Trophoblast cell (in vitro differentiated cells and primary cell): ENCODE results near the gene WDR86.

Experiments
- DNase-seq, 2 donors: peaks; one replicate each; pipeline ENCODE4 v3.0.0-alpha.2; 2016
- H2AFZ ChIP-seq: 2 replicates; pipeline ENCODE4 v1.6.1; 2013; ENCODE audit warnings: low read length, moderate library complexity, mild to moderate bottlenecking; ENCODE audit not compliant: insufficient read depth, poor library complexity
- H2AK5ac ChIP-seq: 2 replicates; pipeline ENCODE4 v1.6.1; 2013; ENCODE audit warnings: mild to moderate bottlenecking, low read length
- H2BK120ac ChIP-seq: 2 replicates; pipeline ENCODE4 v1.6.1; 2013; ENCODE audit warnings: low read length, mild to moderate bottlenecking, moderate library complexity; ENCODE audit not compliant: insufficient read depth, poor library complexity
- H2BK12ac ChIP-seq: 2 replicates; pipeline ENCODE4 v1.6.1; 2013; ENCODE audit warnings: mild to moderate bottlenecking, low read length, moderate library complexity
- H2BK5ac ChIP-seq: 2 replicates; pipeline ENCODE4 v1.6.1; 2013; ENCODE audit warnings: low read length, low read depth, moderate library complexity, mild to moderate bottlenecking; ENCODE audit not compliant: poor library complexity
- H3K14ac ChIP-seq: 2 replicates; pipeline ENCODE4 v1.6.1; 2013; ENCODE audit warnings: mild to moderate bottlenecking, low read length
- H3K18ac ChIP-seq: 2 replicates; pipeline ENCODE4 v1.6.1; 2013; ENCODE audit warnings: mild to moderate bottlenecking, low read length
- H3K23ac ChIP-seq: 2 replicates; pipeline ENCODE4 v1.6.1; 2013; ENCODE audit warnings: low read length
- H3K27ac ChIP-seq: 2 replicates; pipeline ENCODE4 v1.5.1; 2013; ENCODE audit warnings: low read depth, mild to moderate bottlenecking, inconsistent platforms, low read length, moderate library complexity
- H3K27me3 ChIP-seq: 2 replicates; pipeline ENCODE4 v1.6.1; 2013; ENCODE audit warnings: inconsistent platforms, mild to moderate bottlenecking, low read length, moderate library complexity; ENCODE audit not compliant: insufficient read depth
- H3K36me3 ChIP-seq, 2 experiments: 1 replicate in 1 of 2; 2 replicates in 1 of 2; pipeline ENCODE4 v1.6.1; 2013; ENCODE audit warnings: low read length in 2 of 2, mild to moderate bottlenecking in 2 of 2, moderate library complexity in 1 of 2; ENCODE audit not compliant: insufficient read depth in 2 of 2, control insufficient read depth in 1 of 2
- H3K4ac ChIP-seq: 2 replicates; pipeline ENCODE4 v1.6.1; 2013; ENCODE audit warnings: low read depth, mild to moderate bottlenecking, low read length, moderate library complexity
- H3K4me1 ChIP-seq, 2 experiments: 1 replicate in 1 of 2; 2 replicates in 1 of 2; pipeline ENCODE4 v1.6.1; 2013; ENCODE audit warnings: low read length in 2 of 2, mild to moderate bottlenecking in 2 of 2, moderate library complexity in 1 of 2; ENCODE audit not compliant: insufficient read depth in 2 of 2, control insufficient read depth in 1 of 2
- H3K4me2 ChIP-seq: 2 replicates; pipeline ENCODE4 v1.6.1; 2013; ENCODE audit warnings: inconsistent platforms, mild to moderate bottlenecking, low read length, moderate library complexity
- H3K4me3 ChIP-seq: 2 replicates; pipeline ENCODE4 v1.5.1; 2013; ENCODE audit warnings: mild to moderate bottlenecking, low read depth, low read length, inconsistent platforms
- H3K79me1 ChIP-seq: one replicate; pipeline ENCODE4 v1.6.1; 2013; ENCODE audit warnings: low read length
- H3K79me2 ChIP-seq: 2 replicates; pipeline ENCODE4 v1.6.1; 2013; ENCODE audit warnings: low read length, mild to moderate bottlenecking; ENCODE audit not compliant: control insufficient read depth, insufficient read depth, poor library complexity
- H3K9ac ChIP-seq: 2 replicates; pipeline ENCODE4 v1.6.1; 2013; ENCODE audit warnings: mild to moderate bottlenecking, low read length
- H3K9me3 ChIP-seq: 2 replicates; pipeline ENCODE4 v1.6.1; 2013; ENCODE audit warnings: low read depth, mild to moderate bottlenecking, control low read depth, inconsistent platforms, low read length; ENCODE audit not compliant: insufficient read depth
- H4K12ac ChIP-seq: 2 replicates; pipeline ENCODE4 v1.6.1; 2013; ENCODE audit warnings: low read depth, mild to moderate bottlenecking, low read length, moderate library complexity
- H4K8ac ChIP-seq: 2 replicates; pipeline ENCODE4 v1.6.1; 2013; ENCODE audit warnings: low read depth, mild to moderate bottlenecking, low read length, moderate library complexity
- H4K91ac ChIP-seq: one replicate; pipeline ENCODE4 v1.6.1; 2013; ENCODE audit warnings: low read depth, mild to moderate bottlenecking, low read length, moderate library complexity
- WGBS: extraction: QIAGEN DNeasy Blood & Tissue Kit; methylation state at CpG from one replicate; pipeline ENCODE4 v1.1.7; 2013; ENCODE audit warnings: missing lambda C conversion rate; ENCODE audit not compliant: insufficient read length, insufficient coverage; ENCODE audit errors: extremely low coverage; 5-methylcytosine and 5-hydroxymethylcytosine counted together

The WDR86 gene

DNA sequence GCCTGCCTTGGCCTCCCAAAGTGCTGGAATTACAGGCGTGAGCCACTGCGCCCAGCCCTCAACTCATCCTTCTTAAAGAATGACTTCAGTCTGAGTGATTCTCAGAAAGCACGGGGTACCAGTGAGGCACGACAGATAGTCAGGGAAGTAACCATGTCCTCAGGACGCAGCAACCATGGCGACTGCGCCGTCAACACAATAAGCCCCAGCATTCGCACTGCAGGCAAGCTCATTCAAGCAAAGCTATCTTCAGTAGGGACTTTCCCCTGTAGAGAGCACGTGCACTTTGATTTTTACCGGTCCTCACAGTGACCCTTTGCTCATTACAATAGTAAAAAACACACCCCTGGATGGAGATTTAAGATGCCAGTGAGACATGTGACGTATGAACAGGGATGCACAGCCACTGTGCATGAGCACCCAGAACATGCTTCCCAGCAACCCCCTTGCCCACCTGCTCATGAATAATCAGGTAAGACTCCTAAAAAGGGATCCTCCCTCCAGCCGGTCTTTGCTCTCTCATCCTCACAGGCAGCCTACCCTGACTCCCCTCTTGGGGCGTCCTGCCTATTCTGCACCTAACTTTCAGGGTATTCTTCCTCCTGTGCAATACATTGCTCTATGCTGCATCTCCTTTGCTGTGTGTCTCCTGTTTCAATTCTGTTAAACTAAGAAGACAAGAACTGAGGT, 9.1 kb downstream of the WDR86 start:
- Histone ChIP-seq H2AK5ac (no peak overlapping the region), H2BK5ac (no peak overlapping the region), H3K4ac (no peak overlapping the region), H3K4me3 (no peak overlapping the region), H3K23ac (no peak overlapping the region), H2BK12ac (no peak overlapping the region), H2AFZ (no peak overlapping the region), H3K27me3 (no peaks in the 10 kb centered on the region), H4K91ac (no peak overlapping the region), H3K9me3 (no peaks in the 10 kb centered on the region), H2BK120ac (no peak overlapping the region), H4K8ac (no peak overlapping the region), H3K9ac (no peak overlapping the region), H3K36me3 (peaks cover 0 to 4% of the 10 kb centered on the region in 2 experiments), H3K79me1 (no peaks in the 10 kb centered on the region), H4K12ac (no peak overlapping the region), H3K27ac (no peak overlapping the region), H3K14ac (no peak overlapping the region), H3K79me2 (no peaks in the 10 kb centered on the region), H3K4me2 (no peak overlapping the region), H3K4me1 (peaks cover 7 to 11% of the 10 kb centered on the region in 2 experiments), H3K18ac (no peak overlapping the region)
- DNase-seq = peak in 1 of 2 donors; percentile 9
- WGBS = no CpG with 5 or more reads among the region's 14 CpGs

GRCh38 chr7:151399906-151400305, 9.9 kb downstream of the WDR86 start:
- H4K91ac ChIP-seq = no peak overlapping the region
- H3K36me3 ChIP-seq = peaks cover 1 to 4% of the 10 kb centered on the region in 2 experiments
- H4K8ac ChIP-seq = no peak overlapping the region
- no peak overlapping the region for H4K12ac ChIP-seq
- no peak overlapping the region for H2BK120ac ChIP-seq
- H3K4me3 ChIP-seq = no peak overlapping the region
- no peak overlapping the region for H3K4ac ChIP-seq
- H3K4me1 ChIP-seq = peaks cover 7 to 9% of the 10 kb centered on the region in 2 experiments
- H3K27me3 ChIP-seq = no peaks in the 10 kb centered on the region
- H2AK5ac ChIP-seq = no peak overlapping the region
- no peak overlapping the region for H3K27ac ChIP-seq
- no peaks in the 10 kb centered on the region for H3K79me1 ChIP-seq
- no peak overlapping the region for H3K14ac ChIP-seq
- no peak overlapping the region for H2BK5ac ChIP-seq
- no peak overlapping the region for H3K23ac ChIP-seq
- H3K79me2 ChIP-seq = no peaks in the 10 kb centered on the region
- no peaks in the 10 kb centered on the region for H3K9me3 ChIP-seq
- H2BK12ac ChIP-seq = no peak overlapping the region
- no peak overlapping the region for H3K9ac ChIP-seq
- H3K4me2 ChIP-seq = no peak overlapping the region
- H2AFZ ChIP-seq = no peak overlapping the region
- DNase-seq = no peak
- no CpG with 5 or more reads among the region's 14 CpGs for WGBS
- no peak overlapping the region for H3K18ac ChIP-seq

DNA sequence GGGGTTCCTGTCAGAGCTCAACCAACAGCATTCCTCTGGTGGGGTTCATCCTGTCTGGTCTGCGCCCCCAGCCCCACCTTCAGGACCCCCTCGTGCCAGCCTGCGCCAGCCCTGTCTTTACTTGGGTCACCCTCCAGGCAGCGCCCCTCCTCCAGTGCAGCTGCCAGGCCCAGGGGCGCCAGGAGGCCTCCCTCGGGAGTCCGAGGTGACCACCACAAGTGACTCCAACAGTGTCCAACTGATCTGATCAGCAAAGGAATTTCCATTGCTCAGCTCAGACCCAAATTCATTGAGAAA, 10.6 kb downstream of the WDR86 start:
- Histone ChIP-seq H2BK12ac (no peak overlapping the region), H3K36me3 (peaks cover 1 to 4% of the 10 kb centered on the region in 2 experiments), H4K91ac (no peak overlapping the region), H3K79me2 (no peaks in the 10 kb centered on the region), H4K8ac (no peak overlapping the region), H2BK5ac (no peak overlapping the region), H3K4me1 (peaks cover 2 to 6% of the 10 kb centered on the region in 2 experiments), H4K12ac (no peak overlapping the region), H3K9me3 (no peaks in the 10 kb centered on the region), H3K27ac (no peak overlapping the region), H2AFZ (no peak overlapping the region), H3K14ac (no peak overlapping the region), H3K4me2 (no peak overlapping the region), H3K4me3 (no peak overlapping the region), H3K4ac (no peak overlapping the region), H3K79me1 (no peaks in the 10 kb centered on the region), H2AK5ac (no peak overlapping the region), H3K23ac (no peak overlapping the region), H3K27me3 (no peaks in the 10 kb centered on the region), H3K18ac (no peak overlapping the region), H3K9ac (no peak overlapping the region), H2BK120ac (no peak overlapping the region)
- DNase-seq = no peak
- no CpG with 5 or more reads among the region's 7 CpGs for WGBS

GRCh38 chr7:151398446-151399304, 11.2 kb downstream of the WDR86 start:
- no peak overlapping the region for H3K14ac ChIP-seq
- H3K4ac ChIP-seq = no peak overlapping the region
- no peak for DNase-seq
- H4K8ac ChIP-seq = no peak overlapping the region
- no peak overlapping the region for H2AK5ac ChIP-seq
- no peak overlapping the region for H2BK5ac ChIP-seq
- no peak overlapping the region for H3K27ac ChIP-seq
- peaks cover 1 to 4% of the 10 kb centered on the region in 2 experiments for H3K36me3 ChIP-seq
- no peak overlapping the region for H3K4me3 ChIP-seq
- no peaks in the 10 kb centered on the region for H3K27me3 ChIP-seq
- H3K9me3 ChIP-seq = no peaks in the 10 kb centered on the region
- H4K91ac ChIP-seq = no peak overlapping the region
- WGBS = 100% methylated on average over 3 of the region's 19 CpGs
- H3K18ac ChIP-seq = no peak overlapping the region
- H3K79me1 ChIP-seq = no peaks in the 10 kb centered on the region
- H3K4me2 ChIP-seq = no peak overlapping the region
- no peaks in the 10 kb centered on the region for H3K79me2 ChIP-seq
- peaks cover 0 to 3% of the 10 kb centered on the region in 2 experiments for H3K4me1 ChIP-seq
- H2BK12ac ChIP-seq = no peak overlapping the region
- no peak overlapping the region for H2AFZ ChIP-seq
- H2BK120ac ChIP-seq = no peak overlapping the region
- H3K9ac ChIP-seq = no peak overlapping the region
- H3K23ac ChIP-seq = no peak overlapping the region
- no peak overlapping the region for H4K12ac ChIP-seq
